Subcutaneous adipose tissue (tissue), 4 donors: ENCODE measurements around the gene PPP2R3B. TPM values are rescaled to one million over a fixed set of nuclear protein-coding genes. Genes with fewer than 3 reads are reported as not detected.

Experiments
- total RNA-seq, 4 donors: library from RNA; depleted of rRNA; stranded (reverse); fragments of >200 nt; gene quantifications; one replicate each; pipeline ENCODE4 v1.1.0, GENCODE V29; 2016
- TF ChIP-seq, protein P1 (sequence below): fragments of 450-650 bp; IDR thresholded peaks from one replicate; pipeline ENCODE4 v1.5.1; 2016; ENCODE audit warnings: low read depth, mild to moderate bottlenecking, control low read depth, antibody characterized with exemption, moderate library complexity

PPP2R3B gene
- total RNA-seq, 4 donors from 2014 or later: 5.9 to 23.2 (median 8.3) TPM

- TF ChIP-seq, protein P1, sequence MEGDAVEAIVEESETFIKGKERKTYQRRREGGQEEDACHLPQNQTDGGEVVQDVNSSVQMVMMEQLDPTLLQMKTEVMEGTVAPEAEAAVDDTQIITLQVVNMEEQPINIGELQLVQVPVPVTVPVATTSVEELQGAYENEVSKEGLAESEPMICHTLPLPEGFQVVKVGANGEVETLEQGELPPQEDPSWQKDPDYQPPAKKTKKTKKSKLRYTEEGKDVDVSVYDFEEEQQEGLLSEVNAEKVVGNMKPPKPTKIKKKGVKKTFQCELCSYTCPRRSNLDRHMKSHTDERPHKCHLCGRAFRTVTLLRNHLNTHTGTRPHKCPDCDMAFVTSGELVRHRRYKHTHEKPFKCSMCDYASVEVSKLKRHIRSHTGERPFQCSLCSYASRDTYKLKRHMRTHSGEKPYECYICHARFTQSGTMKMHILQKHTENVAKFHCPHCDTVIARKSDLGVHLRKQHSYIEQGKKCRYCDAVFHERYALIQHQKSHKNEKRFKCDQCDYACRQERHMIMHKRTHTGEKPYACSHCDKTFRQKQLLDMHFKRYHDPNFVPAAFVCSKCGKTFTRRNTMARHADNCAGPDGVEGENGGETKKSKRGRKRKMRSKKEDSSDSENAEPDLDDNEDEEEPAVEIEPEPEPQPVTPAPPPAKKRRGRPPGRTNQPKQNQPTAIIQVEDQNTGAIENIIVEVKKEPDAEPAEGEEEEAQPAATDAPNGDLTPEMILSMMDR: no peak
Measured at GRCh38 chrX:367866-368265, 18.8 kb downstream of the PPP2R3B start.

DNA sequence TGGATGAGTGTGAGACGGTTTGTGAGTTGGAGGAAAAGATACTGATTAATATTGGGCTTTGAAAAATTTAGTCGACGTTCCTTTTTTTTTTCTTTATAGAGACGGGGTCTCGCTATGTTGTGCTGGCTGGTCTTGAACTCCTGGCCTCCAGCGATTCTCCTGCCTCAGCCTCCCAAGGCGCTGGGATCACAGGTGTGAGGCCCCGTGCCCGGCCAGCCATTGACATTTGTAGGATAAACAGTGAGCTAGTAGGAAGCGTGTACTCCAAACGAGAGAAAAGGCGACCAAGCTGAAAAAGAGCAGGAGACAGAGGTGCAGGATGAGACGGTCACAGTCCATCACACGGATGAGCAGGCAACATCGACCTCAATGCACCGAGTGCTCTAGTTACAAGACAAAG is 19.4 kb downstream of the PPP2R3B start:
- TF ChIP-seq, protein P1: no peak

- TF ChIP-seq, protein P1: no peak
Measured at GRCh38 chrX:363621-364375, 22.9 kb downstream of the PPP2R3B start.

DNA sequence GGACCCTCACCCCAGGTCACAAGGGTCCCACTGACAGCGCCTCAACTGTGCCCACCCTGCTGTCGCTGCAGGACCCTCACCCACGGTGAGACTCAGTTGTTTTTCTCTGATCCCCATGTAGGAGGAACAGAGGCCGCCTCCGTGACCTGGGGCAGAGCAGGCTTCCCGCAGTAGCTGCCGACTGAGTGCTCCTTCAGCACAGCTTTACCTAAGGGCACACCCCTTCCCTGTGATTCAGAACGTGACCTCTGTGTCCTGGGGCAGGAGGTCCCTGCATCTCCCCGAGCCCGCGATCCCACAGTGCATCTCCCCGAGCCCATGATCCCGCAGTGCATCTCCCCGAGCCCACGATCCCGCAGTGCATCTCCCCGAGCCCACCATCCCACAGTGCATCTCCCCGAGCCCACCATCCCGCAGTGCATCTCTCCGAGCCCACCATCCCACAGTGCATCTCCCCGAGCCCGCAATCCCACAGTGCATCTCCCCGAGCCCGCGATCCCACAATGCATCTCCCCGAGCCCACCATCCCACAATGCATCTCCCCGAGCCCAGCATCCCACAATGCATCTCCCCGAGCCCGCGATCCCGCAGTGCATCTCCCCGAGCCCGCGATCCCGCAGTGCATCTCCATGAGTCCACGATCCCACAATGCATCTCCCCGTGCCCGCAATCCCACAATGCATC is 23.6 kb downstream of the PPP2R3B start:
- TF ChIP-seq, protein P1: no peak

DNA sequence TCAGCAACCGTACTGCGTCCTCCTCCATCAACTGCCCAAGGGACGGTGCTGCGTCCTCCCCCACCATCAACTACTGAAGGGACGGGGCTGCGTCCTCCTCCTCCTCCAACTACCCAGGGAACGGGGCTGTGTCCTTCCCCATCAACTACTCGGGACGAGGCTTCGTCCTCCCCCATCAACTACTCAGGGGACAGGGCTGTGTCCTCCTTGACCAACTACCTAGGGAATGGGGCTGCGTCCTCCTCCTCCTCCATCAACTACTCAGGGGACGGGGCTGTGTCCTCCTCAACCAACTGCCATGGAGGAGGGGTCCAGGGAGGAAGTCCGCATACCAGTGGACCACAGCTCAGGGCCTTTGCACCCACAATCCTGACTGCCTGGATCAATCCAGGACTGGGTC is 24.4 kb downstream of the PPP2R3B start:
- TF ChIP-seq, protein P1: no peak

- TF ChIP-seq, protein P1: no peak
Measured at GRCh38 chrX:361231-362145, 25.2 kb downstream of the PPP2R3B start.
